H1 (cell line): ENCODE data around the gene SLC18A3. TPM values are rescaled to one million over a fixed set of nuclear protein-coding genes. Genes with fewer than 3 reads are reported as not detected.

Experiments used
- CTCF ChIA-PET: fragments of 300-600 bp; sonication (Branson Sonifier 250); formaldehyde crosslinking; loops from one replicate; lab custom pipeline; 2021; ENCODE audit not compliant: partially characterized antibody; lab: Charles Lee
- POLR2A ChIA-PET: fragments of 300-600 bp; sonication (Branson Sonifier 250); formaldehyde crosslinking; loops from one replicate; lab custom pipeline; 2021; ENCODE audit warnings: inconsistent platforms; ENCODE audit not compliant: partially characterized antibody; lab: Charles Lee
- DNase-seq, 2 experiments: peaks; one replicate each; pipeline versions ENCODE4 v3.0.0 to v3.0.0-alpha.2; 2010 to 2022; ENCODE audit warnings: low spot score in 2 of 2, low read depth in 1 of 2, mixed read lengths in 1 of 2
- FAIRE-seq: peaks from 2 replicates; lab custom pipeline; 2011; peaks lifted over from hg19 to GRCh38; lab: Jason Lieb, UNC
- H2AFZ ChIP-seq: 2 replicates; pipeline ENCODE4 v1.8.1; 2012; ENCODE audit warnings: low read length, inconsistent platforms
- H2AK5ac ChIP-seq: 2 replicates; pipeline ENCODE4 v1.6.1; 2013; ENCODE audit warnings: low read depth, low read length
- H2BK120ac ChIP-seq: replicated peaks from 2 replicates; pipeline ENCODE3; 2013; ENCODE audit warnings: low read depth, low read length, inconsistent platforms
- H2BK12ac ChIP-seq: 2 replicates; pipeline ENCODE4 v1.6.1; 2013; ENCODE audit warnings: low read depth, low read length
- H2BK15ac ChIP-seq: 2 replicates; pipeline ENCODE4 v1.6.1; 2013; ENCODE audit warnings: low read length
- H2BK20ac ChIP-seq: 2 replicates; pipeline ENCODE4 v1.6.1; 2013; ENCODE audit warnings: low read length
- H2BK5ac ChIP-seq: 2 replicates; pipeline ENCODE4 v1.6.1; 2013; ENCODE audit warnings: low read depth, low read length
- H3K14ac ChIP-seq: 2 replicates; pipeline ENCODE4 v1.6.1; 2013; ENCODE audit warnings: inconsistent platforms; ENCODE audit not compliant: insufficient read length
- H3K18ac ChIP-seq: 2 replicates; pipeline ENCODE4 v1.6.1; 2013; ENCODE audit warnings: low read length; ENCODE audit errors: extremely low read depth
- H3K23ac ChIP-seq: 2 replicates; pipeline ENCODE4 v1.6.1; 2013; ENCODE audit warnings: inconsistent platforms; ENCODE audit not compliant: insufficient read length
- H3K23me2 ChIP-seq: 2 replicates; pipeline ENCODE4 v1.6.1; 2013; ENCODE audit warnings: low read depth, low read length
- H3K27ac ChIP-seq: 2 replicates; pipeline ENCODE4 v1.6.1; 2011; ENCODE audit warnings: low read depth, low read length, inconsistent platforms
- H3K27me3 ChIP-seq, 4 experiments: replicated peaks in 1 of 4; 1 replicate in 1 of 4; 2 replicates in 3 of 4; pipeline versions ENCODE4 v1.6.1 to v1.8.1; 2011 to 2013; ENCODE audit warnings: low read length in 3 of 4, mild to moderate bottlenecking in 3 of 4, inconsistent platforms in 2 of 4, mixed read lengths in 2 of 4, moderate library complexity in 1 of 4; ENCODE audit not compliant: control insufficient read depth in 3 of 4, insufficient read depth in 3 of 4; ENCODE audit errors: extremely low read depth in 1 of 4
- H3K36me3 ChIP-seq, 4 experiments: 2 replicates each; pipeline versions ENCODE4 v1.6.1 to v1.8.1; 2011 to 2013; ENCODE audit warnings: mild to moderate bottlenecking in 4 of 4, low read length in 3 of 4, moderate library complexity in 2 of 4, control low read depth in 1 of 4, inconsistent platforms in 1 of 4; ENCODE audit not compliant: insufficient read depth in 4 of 4, control insufficient read depth in 2 of 4
- H3K4ac ChIP-seq: replicated peaks from 2 replicates; pipeline ENCODE3; 2013; ENCODE audit warnings: low read length, low read depth, mixed read lengths, inconsistent platforms; ENCODE audit not compliant: insufficient read length
- H3K4me1 ChIP-seq, 4 experiments: replicated peaks in 1 of 4; 1 replicate in 1 of 4; 2 replicates in 3 of 4; pipeline versions ENCODE4 v1.6.1 to v1.8.1; 2011 to 2013; ENCODE audit warnings: low read length in 3 of 4, inconsistent platforms in 2 of 4, mixed read lengths in 1 of 4; ENCODE audit not compliant: insufficient read depth in 4 of 4, control insufficient read depth in 3 of 4
- H3K4me2 ChIP-seq, 2 experiments: 2 replicates each; pipeline versions ENCODE4 v1.6.1 to v1.8.1; 2011 to 2013; ENCODE audit warnings: low read depth in 2 of 2, low read length in 2 of 2, control low read depth in 1 of 2, inconsistent platforms in 1 of 2, mild to moderate bottlenecking in 1 of 2; ENCODE audit not compliant: insufficient read depth in 1 of 2
- H3K4me3 ChIP-seq, 4 experiments: fragments of 200-600, 300-600 bp in 1 of 4; sonication (generic), shearing (Covaris generic), sonication (Bioruptor Twin) in 1 of 4; 2 replicates each; pipeline versions ENCODE4 v1.5.1 to v1.8.1; 2011 to 2016; ENCODE audit warnings: low read length in 4 of 4, low read depth in 3 of 4, control low read depth in 2 of 4, inconsistent platforms in 2 of 4, mild to moderate bottlenecking in 2 of 4, mixed read lengths in 1 of 4, moderate library complexity in 1 of 4; ENCODE audit not compliant: insufficient read depth in 2 of 4; ENCODE audit errors: extremely low read depth in 1 of 4
- H3K56ac ChIP-seq: replicated peaks from 2 replicates; pipeline ENCODE3; 2013; ENCODE audit warnings: low read depth, mild to moderate bottlenecking, mixed read lengths, low read length, inconsistent platforms; ENCODE audit not compliant: insufficient read length
- H3K79me1 ChIP-seq: 2 replicates; pipeline ENCODE4 v1.6.1; 2013; ENCODE audit warnings: low read depth, low read length, control low read depth
- H3K79me2 ChIP-seq, 2 experiments: 2 replicates each; pipeline versions ENCODE4 v1.6.1 to v1.8.1; 2012 to 2013; ENCODE audit warnings: low read length in 2 of 2, mild to moderate bottlenecking in 2 of 2, inconsistent platforms in 1 of 2; ENCODE audit not compliant: insufficient read depth in 2 of 2, control insufficient read depth in 1 of 2
- H3K9ac ChIP-seq, 4 experiments: replicated peaks in 1 of 4; 1 replicate in 1 of 4; 2 replicates in 3 of 4; pipeline versions ENCODE4 v1.6.1 to v1.8.1; 2011 to 2013; ENCODE audit warnings: low read depth in 3 of 4, low read length in 3 of 4, control low read depth in 2 of 4, mild to moderate bottlenecking in 2 of 4, moderate library complexity in 2 of 4, inconsistent platforms in 1 of 4; ENCODE audit errors: extremely low read depth in 1 of 4
- H3K9me3 ChIP-seq, 2 experiments: 2 replicates each; pipeline versions ENCODE4 v1.6.1 to v1.8.1; 2012 to 2013; ENCODE audit warnings: mild to moderate bottlenecking in 2 of 2, moderate library complexity in 2 of 2, control low read depth in 1 of 2, inconsistent platforms in 1 of 2, low read depth in 1 of 2, low read length in 1 of 2, mixed read lengths in 1 of 2; ENCODE audit not compliant: insufficient read depth in 2 of 2
- H4K20me1 ChIP-seq, 2 experiments: replicated peaks in 1 of 2; 2 replicates each; pipeline versions ENCODE3 to v1.8.1; 2011 to 2013; ENCODE audit warnings: inconsistent platforms in 2 of 2, low read length in 2 of 2, mild to moderate bottlenecking in 1 of 2; ENCODE audit not compliant: insufficient read depth in 2 of 2, control insufficient read depth in 1 of 2
- H4K5ac ChIP-seq: 2 replicates; pipeline ENCODE4 v1.6.1; 2013; ENCODE audit warnings: low read length, low read depth, mixed read lengths, inconsistent platforms; ENCODE audit not compliant: insufficient read length
- H4K8ac ChIP-seq: 2 replicates; pipeline ENCODE4 v1.8.0; 2013; ENCODE audit warnings: mild to moderate bottlenecking, moderate library complexity, low read length, inconsistent platforms; ENCODE audit not compliant: insufficient read depth; ENCODE audit errors: extremely low read depth
- H4K91ac ChIP-seq: replicated peaks from 2 replicates; pipeline ENCODE3; 2013; ENCODE audit warnings: low read length, mixed read lengths, inconsistent platforms; ENCODE audit not compliant: insufficient read length
- CHD1 ChIP-seq: IDR thresholded peaks from 2 replicates; pipeline ENCODE4 v1.6.1; 2012; ENCODE audit warnings: low read depth, low read length, improper control_type of control experiment
- POLR2A ChIP-seq, 2 experiments: IDR thresholded peaks; 1 replicate in 1 of 2; 2 replicates in 1 of 2; pipeline ENCODE4 v1.6.1; 2011; ENCODE audit warnings: low read depth in 2 of 2, low read length in 2 of 2, mild to moderate bottlenecking in 2 of 2; ENCODE audit errors: control extremely low read depth in 1 of 2
- WGBS, 2 experiments: shearing (Covaris generic) in 1 of 2; methylation state at CpG; one replicate each; pipeline versions ENCODE4 v1.1.6 to v1.1.7; 2013 to 2015; ENCODE audit warnings: low lambda C conversion rate in 2 of 2, mixed read lengths in 2 of 2, inconsistent platforms in 1 of 2, low coverage in 1 of 2, missing lambda C conversion rate in 1 of 2; ENCODE audit not compliant: insufficient replicate concordance in 2 of 2, insufficient coverage in 1 of 2, insufficient read length in 1 of 2; ENCODE audit errors: extremely low coverage in 1 of 2, missing lambda C conversion rate in 1 of 2; 5-methylcytosine and 5-hydroxymethylcytosine counted together
- polyA plus RNA-seq, 7 experiments: library from polyadenylated mRNA; depleted of rRNA in 3 of 7; stranded (reverse) in 5 of 7; unstranded in 2 of 7; fragments of >200 nt in 5 of 7; fragments of 200-250 nt in 2 of 7; gene quantifications; 1 replicate in 5 of 7; 2 replicates in 1 of 7; 4 replicates in 1 of 7; pipeline versions ENCODE4 v1.2.1 to v1.2.3, GENCODE V29; 2011 to 2013; ENCODE audit warnings: missing spikeins in 2 of 7, mixed read lengths in 2 of 7
- total RNA-seq: library from RNA; stranded (reverse); fragmentation: NEBNext Ultra II Directional; extraction: Animal tissue kit (Norgen Biotek cat#: 25700); gene quantifications from 2 replicates; pipeline ENCODE4 v1.2.1, GENCODE V29; 2021

The SLC18A3 gene
- total and polyA plus RNA-seq, 2 of the 8 experiments (the other 6 are each of a cell fraction or from before 2014, with no cell fraction given): 0.17 TPM; not detected in 1

DNA sequence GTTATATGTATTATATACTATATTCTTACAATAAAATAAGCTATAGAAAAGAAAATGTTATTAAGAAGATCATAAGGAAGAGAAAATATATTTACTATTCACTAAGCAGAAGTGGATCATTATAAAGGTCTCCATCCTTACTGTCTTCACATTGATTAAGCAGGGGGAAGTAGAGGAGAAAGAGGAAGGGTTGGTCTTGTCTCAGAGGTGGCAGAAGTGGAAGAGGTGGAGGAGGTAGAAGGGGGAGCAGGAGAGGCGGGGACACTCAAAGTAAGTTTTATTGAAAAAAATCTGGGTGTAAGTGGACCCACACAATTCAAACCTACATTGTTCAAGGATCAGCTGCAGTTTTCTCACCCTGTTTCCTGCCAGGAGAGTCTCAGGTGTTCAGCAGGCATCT, 42.3 kb upstream of the SLC18A3 start:
- no peak for TF ChIP-seq POLR2A (IDR thresholded peaks at IDR 0.05; ENCODE audit: control extremely low read depth in 1 of 2, low read depth in 2 of 2, low read length in 2 of 2)
- TF ChIP-seq CHD1: no peak
- TF ChIP-seq, all 59 proteins: peak for 0
- POLR2A ChIA-PET: no interaction called here

More for the DNA sequence above, 42.3 kb upstream of the SLC18A3 start:
- Histone ChIP-seq H2BK120ac (no peak overlapping the region), H4K91ac (no peak overlapping the region), H3K27me3 (no peaks in the 10 kb centered on the region), H3K23me2 (no peaks in the 10 kb centered on the region), H3K79me2 (no peaks in the 10 kb centered on the region), H2BK15ac (no peak overlapping the region), H3K36me3 (no peaks in the 10 kb centered on the region), H3K27ac (no peak overlapping the region), H4K5ac (no peak overlapping the region), H2BK5ac (no peak overlapping the region), H2AFZ (no peak overlapping the region), H2BK20ac (no peak overlapping the region), H2BK12ac (no peak overlapping the region), H3K4me1 (no peaks in the 10 kb centered on the region), H3K9ac (no peak overlapping the region), H3K56ac (no peak overlapping the region), H2AK5ac (no peak overlapping the region), H3K4me3 (no peak overlapping the region), H3K18ac (no peak overlapping the region), H4K8ac (no peak overlapping the region), H3K9me3 (0 out of 4 replicates have a peak, but pooled peaks cover 0 to 4% of the 10 kb centered on the region in 2 experiments), H3K23ac (no peak overlapping the region), H3K4me2 (no peak overlapping the region), H3K4ac (no peak overlapping the region), H4K20me1 (no peaks in the 10 kb centered on the region), H3K79me1 (no peaks in the 10 kb centered on the region), H3K14ac (no peak overlapping the region)
- CTCF ChIA-PET: interaction anchor here (0.6 to 1.1 kb wide), 2 partner anchors 25 to 709 kb away, joined by 3 to 4 read pairs; no protein-coding TSS in a partner anchor
- FAIRE-seq: no peak
- no peak for DNase-seq
- 86% methylated on average over 1 of the region's 1 CpG; no CpG with 5 or more reads in 1 of the 2 experiments for WGBS, 2 experiments
